ENCODE data around the gene OAT. TPM values are rescaled to one million over a fixed set of nuclear protein-coding genes. Genes with fewer than 3 reads are reported as not detected.

OAT gene
- total and polyA plus RNA-seq, 4 donors: 25.1 to 255 (median 69.1) TPM

- H3K9ac ChIP-seq (ENCODE audit: low read depth in 1 of 2, low read length in 2 of 2): no peak overlapping the region
- DNase-seq (ENCODE audit: low spot score): no peak
- no peaks in the 10 kb centered on the region for H3K27me3 ChIP-seq (ENCODE audit: control insufficient read depth in 4 of 4, insufficient read depth in 4 of 4, low read length in 3 of 4)
Measured at GRCh38 chr10:124353896-124354295, 64.8 kb downstream of the OAT start.

More at GRCh38 chr10:124353896-124354295, 64.8 kb downstream of the OAT start:
- H3K4me3 ChIP-seq (ENCODE audit: low read depth in 1 of 3, low read length in 3 of 3): no peak overlapping the region
- 85% methylated on average over 11 of the region's 11 CpGs for WGBS
- H3K9me3 ChIP-seq (ENCODE audit: control insufficient read depth in 4 of 4, low read length in 3 of 4): no peaks in the 10 kb centered on the region
- no peak overlapping the region for H3K27ac ChIP-seq (ENCODE audit: low read depth in 1 of 2, low read length in 2 of 2)
- TF ChIP-seq RAD21 (IDR thresholded peaks at IDR 0.05) (no peak), SP1 (IDR thresholded peaks at IDR 0.05) (no peak), MAX (IDR thresholded peaks at IDR 0.05) (no peak), TAF1 (conservative IDR thresholded peaks at IDR 0.05) (no peak), ZBTB33 (IDR thresholded peaks at IDR 0.05) (no peak), GABPA (IDR thresholded peaks at IDR 0.05 in 1 of 2, conservative IDR thresholded peaks at IDR 0.05 in 1 of 2) (no peak), JUND (IDR thresholded peaks at IDR 0.05) (no peak), EGR1 (IDR thresholded peaks at IDR 0.05; ENCODE audit: low read depth in 2 of 2) (no peak), NR2F2 (IDR thresholded peaks at IDR 0.05) (no peak), HNF4G (IDR thresholded peaks at IDR 0.05) (no peak), FOXA2 (IDR thresholded peaks at IDR 0.05) (no peak), HNF4A (conservative IDR thresholded peaks at IDR 0.05) (no peak), ATF3 (IDR thresholded peaks at IDR 0.05) (no peak), RXRA (IDR thresholded peaks at IDR 0.05) (no peak), FOXA1 (IDR thresholded peaks at IDR 0.05) (no peak), YY1 (IDR thresholded peaks at IDR 0.05) (no peak)
- TF ChIP-seq, protein P1, sequence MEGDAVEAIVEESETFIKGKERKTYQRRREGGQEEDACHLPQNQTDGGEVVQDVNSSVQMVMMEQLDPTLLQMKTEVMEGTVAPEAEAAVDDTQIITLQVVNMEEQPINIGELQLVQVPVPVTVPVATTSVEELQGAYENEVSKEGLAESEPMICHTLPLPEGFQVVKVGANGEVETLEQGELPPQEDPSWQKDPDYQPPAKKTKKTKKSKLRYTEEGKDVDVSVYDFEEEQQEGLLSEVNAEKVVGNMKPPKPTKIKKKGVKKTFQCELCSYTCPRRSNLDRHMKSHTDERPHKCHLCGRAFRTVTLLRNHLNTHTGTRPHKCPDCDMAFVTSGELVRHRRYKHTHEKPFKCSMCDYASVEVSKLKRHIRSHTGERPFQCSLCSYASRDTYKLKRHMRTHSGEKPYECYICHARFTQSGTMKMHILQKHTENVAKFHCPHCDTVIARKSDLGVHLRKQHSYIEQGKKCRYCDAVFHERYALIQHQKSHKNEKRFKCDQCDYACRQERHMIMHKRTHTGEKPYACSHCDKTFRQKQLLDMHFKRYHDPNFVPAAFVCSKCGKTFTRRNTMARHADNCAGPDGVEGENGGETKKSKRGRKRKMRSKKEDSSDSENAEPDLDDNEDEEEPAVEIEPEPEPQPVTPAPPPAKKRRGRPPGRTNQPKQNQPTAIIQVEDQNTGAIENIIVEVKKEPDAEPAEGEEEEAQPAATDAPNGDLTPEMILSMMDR (IDR thresholded peaks at IDR 0.05; ENCODE audit: low read depth, low read length, missing input control): no peak
- TF ChIP-seq, protein P2, sequence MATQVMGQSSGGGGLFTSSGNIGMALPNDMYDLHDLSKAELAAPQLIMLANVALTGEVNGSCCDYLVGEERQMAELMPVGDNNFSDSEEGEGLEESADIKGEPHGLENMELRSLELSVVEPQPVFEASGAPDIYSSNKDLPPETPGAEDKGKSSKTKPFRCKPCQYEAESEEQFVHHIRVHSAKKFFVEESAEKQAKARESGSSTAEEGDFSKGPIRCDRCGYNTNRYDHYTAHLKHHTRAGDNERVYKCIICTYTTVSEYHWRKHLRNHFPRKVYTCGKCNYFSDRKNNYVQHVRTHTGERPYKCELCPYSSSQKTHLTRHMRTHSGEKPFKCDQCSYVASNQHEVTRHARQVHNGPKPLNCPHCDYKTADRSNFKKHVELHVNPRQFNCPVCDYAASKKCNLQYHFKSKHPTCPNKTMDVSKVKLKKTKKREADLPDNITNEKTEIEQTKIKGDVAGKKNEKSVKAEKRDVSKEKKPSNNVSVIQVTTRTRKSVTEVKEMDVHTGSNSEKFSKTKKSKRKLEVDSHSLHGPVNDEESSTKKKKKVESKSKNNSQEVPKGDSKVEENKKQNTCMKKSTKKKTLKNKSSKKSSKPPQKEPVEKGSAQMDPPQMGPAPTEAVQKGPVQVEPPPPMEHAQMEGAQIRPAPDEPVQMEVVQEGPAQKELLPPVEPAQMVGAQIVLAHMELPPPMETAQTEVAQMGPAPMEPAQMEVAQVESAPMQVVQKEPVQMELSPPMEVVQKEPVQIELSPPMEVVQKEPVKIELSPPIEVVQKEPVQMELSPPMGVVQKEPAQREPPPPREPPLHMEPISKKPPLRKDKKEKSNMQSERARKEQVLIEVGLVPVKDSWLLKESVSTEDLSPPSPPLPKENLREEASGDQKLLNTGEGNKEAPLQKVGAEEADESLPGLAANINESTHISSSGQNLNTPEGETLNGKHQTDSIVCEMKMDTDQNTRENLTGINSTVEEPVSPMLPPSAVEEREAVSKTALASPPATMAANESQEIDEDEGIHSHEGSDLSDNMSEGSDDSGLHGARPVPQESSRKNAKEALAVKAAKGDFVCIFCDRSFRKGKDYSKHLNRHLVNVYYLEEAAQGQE (IDR thresholded peaks at IDR 0.05): no peak
- peaks cover 3 to 14% (median 13%) of the 10 kb centered on the region in 4 donors for H3K4me1 ChIP-seq (ENCODE audit: control insufficient read depth in 4 of 4, insufficient read depth in 4 of 4, low read length in 3 of 4)
- no peaks in the 10 kb centered on the region for H3K36me3 ChIP-seq (ENCODE audit: control insufficient read depth in 4 of 4, insufficient read depth in 3 of 4, low read depth in 1 of 4, low read length in 3 of 4)
